Right ventricle myocardium inferior (tissue), 1 donor: Measurements from ENCODE around the gene PPP2R3B. TPM values are rescaled to one million over a fixed set of nuclear protein-coding genes. Genes with fewer than 3 reads are reported as not detected.
"Not testable (repeated sequence)": the region's sequence is repeated elsewhere in the genome, so short reads cannot be mapped to it uniquely, and the experiment has no call there.

ENCODE experiments used
- ATAC-seq: fragments of 200-7000 bp; cut with Tn5 transposase; one replicate; pipeline ENCODE4 v1.9.1; 2020; ENCODE audit warnings: mild to moderate bottlenecking, moderate library complexity
- DNase-seq: peaks from one replicate; pipeline ENCODE4 v3.0.0; 2021; ENCODE audit errors: missing footprints
- intact Hi-C: fragments of 100-400 bp; cut with DNase I; formaldehyde crosslinking; loops from one replicate; pipeline ENCODE4 v1.11.0; 2022
- long read RNA-seq: library from polyadenylated mRNA; unstranded; transcript quantifications from one replicate; pipeline ENCODE4 v2.0.0, GENCODE V29; 2021
- total RNA-seq: library from RNA; stranded (reverse); fragmentation: NEBNext Ultra II Directional; extraction: Animal tissue kit (Norgen Biotek cat#: 25700); gene quantifications from one replicate; pipeline ENCODE4 v1.2.1, GENCODE V29; 2021
- donor health status: DM: no; HTN: yes; CAD: no; lungs with severe emphysema.

PPP2R3B gene, protein sequence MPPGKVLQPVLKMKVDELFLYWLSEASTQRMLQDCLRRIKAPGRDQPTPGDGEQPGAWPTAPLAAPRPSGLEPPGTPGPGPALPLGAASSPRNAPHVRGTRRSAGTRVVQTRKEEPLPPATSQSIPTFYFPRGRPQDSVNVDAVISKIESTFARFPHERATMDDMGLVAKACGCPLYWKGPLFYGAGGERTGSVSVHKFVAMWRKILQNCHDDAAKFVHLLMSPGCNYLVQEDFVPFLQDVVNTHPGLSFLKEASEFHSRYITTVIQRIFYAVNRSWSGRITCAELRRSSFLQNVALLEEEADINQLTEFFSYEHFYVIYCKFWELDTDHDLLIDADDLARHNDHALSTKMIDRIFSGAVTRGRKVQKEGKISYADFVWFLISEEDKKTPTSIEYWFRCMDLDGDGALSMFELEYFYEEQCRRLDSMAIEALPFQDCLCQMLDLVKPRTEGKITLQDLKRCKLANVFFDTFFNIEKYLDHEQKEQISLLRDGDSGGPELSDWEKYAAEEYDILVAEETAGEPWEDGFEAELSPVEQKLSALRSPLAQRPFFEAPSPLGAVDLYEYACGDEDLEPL
- 164 TPM for total RNA-seq
- long read RNA-seq, transcript PPP2R3B-202 (13 exons, 2,151 nt): major isoform, 6 of 188 reads
- long read RNA-seq, partial matches to known transcripts: 9 of 188 reads
- long read RNA-seq, other reads (novel, unspliced or antisense): 173 of 188 reads

DNA sequence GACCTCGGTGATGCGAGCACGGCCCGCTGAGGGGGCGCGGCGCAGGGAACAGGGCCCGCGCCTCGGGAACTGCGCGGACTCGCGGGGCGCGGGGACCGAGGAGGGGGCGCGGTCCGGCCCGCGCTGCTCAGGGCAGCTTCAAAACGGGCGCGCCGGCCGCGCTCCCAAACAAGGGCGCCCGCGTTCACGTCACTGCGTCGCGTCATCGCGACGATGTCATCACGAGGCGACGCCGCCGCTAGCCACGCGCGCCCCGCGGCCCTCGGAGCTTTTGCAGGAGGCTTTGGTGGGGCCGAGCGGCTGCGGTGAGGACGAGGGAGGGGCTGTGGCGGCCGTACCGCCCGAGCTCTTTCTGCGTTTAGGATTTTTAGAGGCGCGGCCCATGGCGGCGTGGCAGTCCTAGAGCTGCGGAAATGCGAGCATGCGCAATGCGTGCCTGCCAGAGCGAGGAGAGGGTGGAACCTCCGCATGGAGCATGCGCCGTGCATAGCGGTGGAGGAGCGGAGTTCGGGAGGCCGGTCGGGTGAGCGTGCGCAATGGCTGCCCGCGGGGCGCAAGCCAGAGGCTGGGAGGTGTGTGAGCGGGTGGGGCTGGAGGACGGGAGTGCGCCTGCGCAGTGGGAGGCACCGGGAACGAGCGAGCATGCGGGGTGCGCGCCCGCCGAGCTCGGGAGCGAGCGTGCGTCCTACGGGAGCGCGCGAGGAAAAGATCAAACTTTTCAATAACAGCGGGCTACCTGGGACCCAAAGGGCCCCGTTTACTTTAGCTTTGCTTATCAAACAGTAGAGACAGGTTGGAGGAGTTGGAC, at the start of gene PPP2R3B:
Gene PPP2R3B (minus strand): TSS at position 140 of the 808 bp plus-strand sequence. CDS start 216 bp downstream, outside the sequence.
- ATAC-seq (peak; percentile 100), DNase-seq (peak; percentile 99)
- intact Hi-C loops: loop anchor here (5.0 kb wide), 1 partner anchor 70 kb away; the partner anchor contains the start of gene GTPBP6

DNA sequence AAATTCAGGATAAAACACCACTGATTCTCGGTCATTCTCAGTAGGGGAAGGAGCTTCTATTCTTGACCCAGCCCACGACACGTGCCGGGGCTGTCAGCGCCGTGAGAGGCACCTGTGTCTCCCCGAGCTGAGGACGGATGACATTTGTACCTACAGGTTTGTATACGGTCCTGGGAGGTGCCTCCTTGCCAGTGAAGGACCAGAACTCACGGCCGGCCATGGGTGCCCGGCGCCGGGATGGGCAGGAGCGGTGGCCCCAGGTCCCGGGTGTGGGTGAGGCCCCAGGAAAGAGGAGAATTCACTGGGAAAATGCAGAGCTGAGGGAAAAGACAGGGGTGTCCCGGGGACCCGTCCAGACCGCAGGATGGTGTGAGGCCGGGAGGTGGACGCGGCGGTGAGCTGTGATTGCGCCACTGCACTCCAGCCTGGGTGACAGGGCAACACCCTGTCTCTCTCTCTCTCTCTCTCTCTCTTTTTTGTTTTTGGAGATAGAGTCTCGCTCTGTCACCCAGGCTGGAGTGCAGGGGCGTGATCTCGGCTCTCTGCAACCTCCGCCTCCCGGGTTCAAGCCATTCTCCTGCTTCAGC, 48.9 kb upstream of the PPP2R3B start:
- intact Hi-C loops: no loop called here
- no peak for ATAC-seq
- no peak for DNase-seq

GRCh38 chrX:434946-435345, 48.2 kb upstream of the PPP2R3B start:
- DNase-seq: no peak
- intact Hi-C loops: no loop called here
- ATAC-seq: no peak

DNA sequence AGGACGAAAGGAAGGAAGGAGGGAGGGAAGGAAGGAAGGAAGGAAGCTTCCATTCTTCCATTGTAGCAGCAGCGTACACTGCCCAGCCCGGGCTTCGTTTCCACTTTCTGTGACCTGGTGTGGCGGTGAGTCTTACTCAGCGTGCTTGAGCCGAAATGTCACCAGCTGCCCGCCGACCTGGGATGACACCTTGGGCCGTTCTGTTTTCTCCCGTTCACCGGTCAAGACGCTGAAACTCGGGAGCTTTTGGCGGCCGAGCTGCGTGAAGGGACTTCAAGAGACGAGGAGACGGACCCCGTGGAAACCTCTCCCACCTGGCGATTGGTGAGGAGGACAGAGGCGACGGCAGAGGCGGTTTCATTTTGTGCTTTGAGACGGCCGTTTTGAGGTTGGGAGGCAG, 47.1 kb upstream of the PPP2R3B start:
- no peak for ATAC-seq
- intact Hi-C loops: no loop called here
- DNase-seq: no peak

DNA sequence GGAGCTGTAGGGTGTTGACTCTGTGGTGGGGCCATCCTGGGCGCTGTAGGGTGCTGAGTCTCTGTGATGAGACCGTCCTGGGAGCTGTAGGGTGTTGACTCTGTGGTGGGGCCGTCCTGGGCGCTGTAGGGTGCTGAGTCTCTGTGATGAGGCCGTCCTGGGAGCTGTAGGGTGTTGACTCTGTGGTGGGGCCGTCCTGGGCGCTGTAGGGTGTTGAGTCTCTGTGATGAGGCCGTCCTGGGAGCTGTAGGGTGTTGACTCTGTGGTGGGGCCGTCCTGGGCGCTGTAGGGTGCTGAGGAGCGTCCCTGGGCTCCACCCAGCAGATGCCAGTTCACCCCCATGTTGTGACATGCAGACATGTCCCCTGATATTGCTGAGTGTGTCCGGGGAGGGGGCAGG, 46.0 kb upstream of the PPP2R3B start:
- DNase-seq, intact Hi-C loops, ATAC-seq: not testable (repeated sequence)

DNA sequence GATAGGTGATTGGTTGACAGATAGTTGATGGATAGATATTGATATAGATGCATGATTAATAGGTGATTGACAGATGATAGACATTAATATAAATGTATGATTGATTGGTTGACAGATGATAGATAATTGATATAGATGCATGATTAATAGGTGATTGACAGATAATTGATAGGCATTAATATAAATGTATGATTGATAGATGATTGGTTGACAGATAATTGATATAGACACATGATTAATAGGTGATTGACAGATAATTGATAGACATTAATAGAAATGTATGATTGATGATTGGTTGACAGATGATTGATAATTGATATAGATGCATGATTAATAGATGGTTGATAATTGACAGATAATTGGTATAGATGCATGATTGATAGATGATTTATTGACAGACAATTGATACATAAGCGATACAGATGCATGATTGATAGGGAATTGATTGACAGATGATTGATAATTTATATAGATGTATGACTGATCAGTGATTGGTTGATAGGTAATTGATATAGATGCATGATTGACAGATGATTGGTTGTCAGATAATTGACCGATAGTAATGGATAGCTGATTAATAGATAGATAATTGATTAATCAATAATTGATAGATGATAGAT, 44.9 kb upstream of the PPP2R3B start:
- ATAC-seq (no peak), DNase-seq (no peak)
- intact Hi-C loops: no loop called here

GRCh38 chrX:431056-431455, 44.3 kb upstream of the PPP2R3B start:
- intact Hi-C loops: no loop called here
- ATAC-seq: no peak
- no peak for DNase-seq

DNA sequence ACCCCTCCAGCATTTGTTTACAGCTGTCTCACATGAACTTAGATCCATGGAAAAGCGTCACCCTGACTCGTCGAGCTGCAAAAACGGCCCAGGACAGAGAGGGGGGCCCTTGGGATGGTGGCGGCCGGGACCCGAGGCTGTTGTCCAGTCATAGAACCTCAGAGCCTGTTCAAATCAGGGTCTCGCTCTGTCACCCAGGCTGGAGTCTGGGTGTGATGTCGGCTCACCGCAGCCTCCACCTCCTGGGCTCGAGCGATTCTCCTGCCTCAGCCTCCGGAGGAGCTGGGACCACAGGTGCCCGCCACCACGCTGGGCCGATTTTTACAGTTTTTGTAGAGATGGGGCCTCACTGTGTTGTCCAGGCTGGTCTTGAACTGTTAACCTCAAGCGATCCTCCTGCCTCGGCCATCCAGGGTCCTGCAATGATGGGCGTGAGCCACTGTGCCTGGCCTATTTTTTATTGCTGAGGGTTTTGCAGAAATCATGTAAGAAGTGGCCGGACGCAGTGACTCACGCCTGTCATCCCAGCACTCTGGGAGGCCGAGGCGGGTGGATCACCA, 42.6 kb upstream of the PPP2R3B start:
- ATAC-seq (no peak), DNase-seq (no peak)
- intact Hi-C loops: no loop called here

GRCh38 chrX:427812-428725, 41.4 kb upstream of the PPP2R3B start:
- ATAC-seq (no peak), DNase-seq (no peak)
- intact Hi-C loops: no loop called here

- intact Hi-C loops: no loop called here
- ATAC-seq: no peak
- no peak for DNase-seq
These were observed 40.2 kb upstream of the PPP2R3B start for GRCh38 chrX:426881-427280.

GRCh38 chrX:425056-425455, 38.3 kb upstream of the PPP2R3B start:
- intact Hi-C loops: no loop called here
- DNase-seq: no peak
- ATAC-seq: no peak

DNA sequence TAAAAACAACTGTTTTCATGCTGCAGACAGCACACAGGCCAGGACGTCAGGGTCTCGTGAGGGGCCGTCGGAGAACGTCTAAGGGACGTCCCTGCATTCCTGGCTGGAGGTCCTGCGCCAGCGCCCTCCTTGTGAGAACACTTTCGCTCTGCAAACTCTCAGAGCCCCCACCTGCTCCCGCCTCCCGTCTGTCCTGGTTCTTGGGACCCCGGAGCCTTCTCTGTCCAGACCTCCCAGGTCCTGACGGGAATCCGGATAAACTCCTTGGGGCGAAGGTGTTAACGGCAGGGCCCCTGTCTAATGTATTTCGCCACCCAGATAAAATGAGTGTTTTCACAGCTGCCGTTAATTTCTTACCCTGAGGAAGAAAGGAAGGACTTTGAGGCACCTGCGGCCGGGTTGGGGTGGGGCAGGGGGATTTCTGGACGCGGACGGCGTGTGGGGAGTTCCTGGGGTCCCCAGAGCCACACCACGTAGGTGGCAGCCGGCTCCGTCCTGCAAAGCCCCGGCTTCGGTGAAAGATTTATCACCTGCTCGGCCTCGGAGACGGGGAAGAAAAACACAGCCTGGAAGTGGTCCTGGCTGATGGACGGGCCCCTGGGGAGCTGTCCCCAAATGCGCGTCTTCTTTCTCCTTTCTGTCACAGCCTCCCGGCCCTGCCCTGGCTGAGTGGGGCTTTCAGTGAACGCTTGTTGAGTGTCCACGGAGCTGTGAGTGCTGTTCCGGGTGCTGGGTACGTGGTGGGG, 35.1 kb upstream of the PPP2R3B start:
- no peak for ATAC-seq
- no peak for DNase-seq
- intact Hi-C loops: no loop called here

GRCh38 chrX:420496-421223, 34.0 kb upstream of the PPP2R3B start:
- no peak for ATAC-seq
- no peak for DNase-seq
- intact Hi-C loops: no loop called here

GRCh38 chrX:418927-419729, 32.4 kb upstream of the PPP2R3B start:
- ATAC-seq: no peak
- no peak for DNase-seq
- intact Hi-C loops: loop anchor here (10.0 kb wide), 1 partner anchor 1036 kb away; the partner anchor contains the start of gene ASMTL

DNA sequence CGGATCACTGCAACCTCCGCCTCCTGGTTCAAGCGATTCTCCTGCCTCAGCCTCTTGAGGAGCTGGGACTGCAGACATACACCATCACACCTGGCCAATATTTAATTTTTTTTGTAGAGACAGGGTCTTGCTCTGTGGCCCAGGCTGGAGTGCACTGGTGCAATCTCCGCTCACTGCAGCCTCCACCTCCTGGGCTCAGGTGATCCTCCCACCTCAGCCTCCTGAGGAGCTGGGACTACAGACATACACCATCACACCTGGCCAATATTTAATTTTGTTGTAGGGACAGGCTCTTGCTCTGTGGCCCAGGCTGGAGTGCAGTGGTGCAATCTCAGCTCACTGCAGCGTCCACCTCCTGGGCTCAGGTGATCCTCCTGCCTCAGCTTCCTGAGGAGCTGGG, 28.8 kb upstream of the PPP2R3B start:
- not testable (repeated sequence) for DNase-seq, ATAC-seq
- intact Hi-C loops: loop anchor here (10.0 kb wide), 1 partner anchor 1039 kb away; the partner anchor contains the start of gene ASMTL
